ENCODE results near the gene SSX2IP. TPM values are rescaled to one million over a fixed set of nuclear protein-coding genes. Genes with fewer than 3 reads are reported as not detected.
"Not testable (repeated sequence)": the region's sequence is repeated elsewhere in the genome, so short reads cannot be mapped to it uniquely, and the experiment has no call there.

Gene SSX2IP
- total RNA-seq, 1 donor from 2014 or later, result 6.1 TPM

- Mint-ChIP-seq H3K27me3 (ENCODE audit: low read depth) (no peaks in the 10 kb centered on the region), H3K4me1 (ENCODE audit: low read depth) (no peaks in the 10 kb centered on the region), H3K9me3 (ENCODE audit: low read depth) (no peaks in the 10 kb centered on the region), H3K27ac (ENCODE audit: unreplicated experiment) (no peak overlapping the region), H3K4me3 (ENCODE audit: unreplicated experiment) (no peak overlapping the region), H3K36me3 (ENCODE audit: low read depth) (no peaks in the 10 kb centered on the region)
- DNase-seq (ENCODE audit: low spot score), result no peak
- no peak for TF ChIP-seq CTCF (IDR thresholded peaks at IDR 0.05)
These were observed 47.1 kb downstream of the SSX2IP start for GRCh38 chr1:84643183-84643582.

GRCh38 chr1:84642774-84643173 is 47.5 kb downstream of the SSX2IP start:
- no peak overlapping the region for H3K4me3 Mint-ChIP-seq (ENCODE audit: unreplicated experiment)

GRCh38 chr1:84639731-84640130 is 50.5 kb downstream of the SSX2IP start:
- not testable (repeated sequence) for H3K4me1 Mint-ChIP-seq (ENCODE audit: low read depth); H3K4me3 Mint-ChIP-seq (ENCODE audit: unreplicated experiment); H3K9me3 Mint-ChIP-seq (ENCODE audit: low read depth); H3K27ac Mint-ChIP-seq (ENCODE audit: unreplicated experiment); H3K27me3 Mint-ChIP-seq (ENCODE audit: low read depth); DNase-seq (ENCODE audit: low spot score); H3K36me3 Mint-ChIP-seq (ENCODE audit: low read depth)

More at GRCh38 chr1:84642774-84643173, 47.5 kb downstream of the SSX2IP start:
- Mint-ChIP-seq H3K27me3 (ENCODE audit: low read depth) (no peaks in the 10 kb centered on the region), H3K36me3 (ENCODE audit: low read depth) (no peaks in the 10 kb centered on the region), H3K9me3 (ENCODE audit: low read depth) (no peaks in the 10 kb centered on the region), H3K4me1 (ENCODE audit: low read depth) (no peaks in the 10 kb centered on the region), H3K27ac (ENCODE audit: unreplicated experiment) (no peak overlapping the region)
- TF ChIP-seq CTCF (IDR thresholded peaks at IDR 0.05), result no peak
- no peak for DNase-seq (ENCODE audit: low spot score)

- no peak for DNase-seq (ENCODE audit: low spot score)
- Mint-ChIP-seq H3K27me3 (ENCODE audit: low read depth) (no peaks in the 10 kb centered on the region), H3K27ac (ENCODE audit: unreplicated experiment) (no peak overlapping the region)
These were observed 54.8 kb downstream of the SSX2IP start for GRCh38 chr1:84635429-84635828.

GRCh38 chr1:84634536-84635205 is 55.6 kb downstream of the SSX2IP start:
- no peak for TF ChIP-seq CTCF (IDR thresholded peaks at IDR 0.05)
- Mint-ChIP-seq H3K4me3 (ENCODE audit: unreplicated experiment) (no peak overlapping the region), H3K36me3 (ENCODE audit: low read depth) (peaks cover 3% of the 10 kb centered on the region), H3K27me3 (ENCODE audit: low read depth) (no peaks in the 10 kb centered on the region), H3K9me3 (ENCODE audit: low read depth) (peaks cover 7% of the 10 kb centered on the region), H3K4me1 (ENCODE audit: low read depth) (peaks cover 14% of the 10 kb centered on the region), H3K27ac (ENCODE audit: unreplicated experiment) (no peak overlapping the region)
- no peak for DNase-seq (ENCODE audit: low spot score)

More at GRCh38 chr1:84635429-84635828, 54.8 kb downstream of the SSX2IP start:
- Mint-ChIP-seq H3K4me1 (ENCODE audit: low read depth) (peaks cover 14% of the 10 kb centered on the region), H3K9me3 (ENCODE audit: low read depth) (peaks cover 7% of the 10 kb centered on the region), H3K4me3 (ENCODE audit: unreplicated experiment) (no peak overlapping the region), H3K36me3 (ENCODE audit: low read depth) (peaks cover 3% of the 10 kb centered on the region)
- TF ChIP-seq CTCF (IDR thresholded peaks at IDR 0.05), result no peak
